NCI-H2081 treated with DMSO at 0.1 percent for 48 hours (cell line): Measurements from ENCODE around the gene HES6.
A peak's percentile ranks its signal among the peaks of the same experiment; 100 is the strongest.

Source experiments
- DNase-seq: peaks from one replicate; lab custom pipeline; 2025; lab: John Stamatoyannopoulos, UW

HES6 gene

DNA sequence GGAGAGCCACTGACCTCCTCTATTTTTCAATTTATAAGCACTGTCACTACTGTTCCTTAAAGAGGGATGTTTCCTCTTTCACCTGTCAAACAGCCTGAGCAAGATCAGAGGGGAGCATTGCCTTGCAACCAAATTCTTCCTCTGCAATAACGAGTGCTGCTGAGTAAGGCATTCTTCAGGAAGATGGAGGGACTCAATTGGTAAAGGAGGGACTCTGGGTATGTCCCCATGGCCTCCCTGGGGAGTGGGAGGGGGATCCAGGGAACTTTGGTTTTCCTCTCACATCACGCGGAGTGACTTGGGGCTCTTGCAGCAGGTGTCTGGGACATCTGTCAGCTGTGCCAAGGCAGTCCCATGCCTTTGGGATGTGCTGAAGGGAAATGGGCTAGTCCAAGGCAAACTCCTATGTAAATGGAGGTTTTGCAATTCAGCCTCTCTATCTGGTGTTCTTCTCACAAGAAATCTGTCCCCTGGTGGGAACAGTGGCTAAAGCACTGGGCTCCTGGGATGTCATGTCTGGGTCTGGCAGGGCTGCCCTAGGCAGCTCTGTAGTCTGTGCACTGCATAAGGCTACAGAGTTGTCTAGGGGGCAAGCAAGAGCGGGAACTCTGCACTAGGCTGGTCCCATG is 14.4 kb upstream of the HES6 start:
- DNase-seq = no peak

DNA sequence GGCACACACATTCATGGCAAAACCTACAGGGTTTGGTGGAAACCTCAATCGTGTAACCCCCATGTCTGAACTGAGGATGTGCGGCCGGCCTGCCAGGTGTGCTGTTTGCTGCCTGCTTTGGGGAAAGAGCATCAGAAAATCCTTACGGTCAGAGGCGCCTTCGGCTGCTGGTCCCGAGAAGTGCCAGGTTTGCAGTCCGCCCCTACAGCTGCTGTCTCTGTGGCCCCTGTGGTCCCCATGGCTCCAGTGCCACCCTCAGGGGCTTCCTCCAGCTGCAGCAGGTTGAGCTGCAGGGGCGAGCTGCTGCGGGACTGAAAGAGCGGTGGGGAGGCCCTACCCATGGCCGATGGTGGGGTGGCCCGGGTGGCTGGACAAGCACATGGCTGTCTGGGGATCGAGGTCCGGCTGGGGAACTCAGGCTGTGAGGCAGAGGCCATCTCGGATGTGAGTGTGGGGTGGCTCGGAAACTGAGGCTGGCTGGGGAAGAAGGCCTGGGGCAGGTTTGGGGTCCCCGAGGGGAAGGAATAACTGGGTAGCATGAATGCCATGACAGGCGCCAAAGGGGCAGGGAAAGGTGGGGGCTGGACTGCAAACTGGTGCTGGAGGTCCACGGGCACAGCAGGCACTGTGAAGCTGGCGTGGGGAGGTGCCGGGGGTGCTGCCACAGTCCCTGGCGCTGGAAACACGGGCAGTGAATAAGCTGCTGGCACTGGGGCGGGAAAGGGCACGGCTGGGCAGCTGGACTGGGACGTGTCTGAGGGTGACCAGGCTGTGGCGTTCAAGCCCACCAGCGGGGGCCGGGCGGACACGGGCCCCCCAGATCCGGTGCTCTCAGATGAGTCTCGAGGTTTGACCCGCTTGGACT is 13.2 kb upstream of the HES6 start:
- no peak for DNase-seq

DNA sequence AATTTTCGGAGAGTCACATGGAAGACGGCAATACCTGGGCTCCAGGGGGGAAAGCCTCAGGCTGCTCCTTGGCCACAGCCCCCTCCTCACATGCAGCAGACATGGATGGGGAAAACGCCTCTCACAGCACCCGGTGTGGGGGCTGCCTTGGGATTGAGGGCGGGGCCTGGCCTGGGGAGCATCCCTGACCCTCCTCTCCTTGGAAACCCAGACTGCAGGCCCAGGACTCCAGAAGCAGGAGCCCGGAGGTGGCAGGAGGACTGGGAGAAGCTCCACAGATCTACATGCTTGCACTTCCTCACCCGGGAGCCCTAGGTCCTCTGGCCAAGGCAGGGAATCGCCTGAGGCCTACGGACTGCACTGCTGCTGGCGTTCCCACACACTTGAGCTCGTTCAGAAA is 12.1 kb upstream of the HES6 start:
- DNase-seq = no peak

DNA sequence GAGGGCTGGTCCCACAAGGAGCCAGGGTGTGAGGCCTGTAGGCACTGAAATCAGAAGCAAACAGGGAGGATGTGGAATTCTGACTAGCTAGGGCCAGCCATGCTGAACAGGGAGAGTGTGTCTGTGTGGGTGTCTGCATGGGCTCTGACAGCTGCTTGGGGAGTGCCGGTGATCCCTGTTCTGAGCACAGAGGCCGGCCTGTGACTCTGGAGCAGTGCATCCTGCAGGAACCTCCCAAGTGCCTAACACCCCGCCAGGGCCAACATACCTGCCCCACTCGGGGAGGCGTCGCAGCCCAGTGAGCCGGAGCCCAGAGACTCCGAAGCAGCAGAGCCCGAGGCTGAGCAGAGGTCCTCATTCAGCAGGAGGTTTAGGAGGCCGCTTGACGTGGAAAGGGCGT is 11.5 kb upstream of the HES6 start:
- no peak for DNase-seq

DNA sequence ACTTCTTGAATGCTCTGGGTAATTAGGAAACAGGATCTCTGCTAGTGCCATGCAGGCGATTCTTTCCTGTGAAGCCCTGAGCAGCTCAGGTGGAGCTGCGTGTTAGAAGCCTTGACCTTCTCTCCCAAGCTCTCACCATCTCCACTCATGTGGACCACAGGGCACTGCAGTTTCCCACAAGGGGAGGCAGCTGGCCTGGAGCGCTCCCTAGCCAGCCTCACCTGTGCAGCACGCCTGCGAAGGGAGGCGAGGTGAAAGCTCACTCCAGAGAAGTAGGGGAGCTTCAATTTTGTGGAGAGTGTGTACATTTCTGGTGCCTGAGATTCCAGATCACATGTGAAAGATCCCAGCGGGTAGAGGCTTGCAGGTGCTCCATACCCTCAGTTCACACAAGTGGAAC is 11.1 kb upstream of the HES6 start:
- no peak for DNase-seq

DNA sequence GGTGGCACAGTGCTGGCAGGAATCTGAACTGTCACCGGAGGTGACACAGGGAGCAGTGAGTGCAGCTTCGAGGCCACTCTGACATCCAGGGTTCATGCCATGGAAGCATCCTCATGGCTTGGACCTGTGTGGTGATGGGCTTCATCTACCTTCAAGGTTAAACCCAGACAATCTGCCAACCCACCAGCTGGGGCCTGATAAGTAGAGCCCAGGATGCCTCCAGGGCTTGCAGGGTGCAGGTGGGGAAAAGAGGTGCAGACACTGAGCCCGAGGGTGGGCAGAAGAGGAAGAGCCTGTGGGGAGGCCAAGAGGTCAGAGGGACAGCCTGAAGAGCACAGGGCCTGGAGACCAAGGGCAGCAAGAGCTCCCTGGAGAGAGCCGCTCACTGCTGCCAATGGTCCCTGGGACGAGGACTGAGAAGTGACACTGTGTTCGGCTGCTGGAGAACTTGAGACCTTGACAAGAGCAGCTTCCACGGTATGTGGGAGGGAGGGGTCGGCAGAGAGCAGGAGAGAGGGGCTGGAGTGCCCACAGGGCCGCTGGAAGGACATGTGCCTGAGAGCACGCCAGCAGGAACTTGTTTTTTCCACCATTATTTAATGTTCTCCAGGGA is 8.1 kb upstream of the HES6 start:
- DNase-seq = no peak

DNA sequence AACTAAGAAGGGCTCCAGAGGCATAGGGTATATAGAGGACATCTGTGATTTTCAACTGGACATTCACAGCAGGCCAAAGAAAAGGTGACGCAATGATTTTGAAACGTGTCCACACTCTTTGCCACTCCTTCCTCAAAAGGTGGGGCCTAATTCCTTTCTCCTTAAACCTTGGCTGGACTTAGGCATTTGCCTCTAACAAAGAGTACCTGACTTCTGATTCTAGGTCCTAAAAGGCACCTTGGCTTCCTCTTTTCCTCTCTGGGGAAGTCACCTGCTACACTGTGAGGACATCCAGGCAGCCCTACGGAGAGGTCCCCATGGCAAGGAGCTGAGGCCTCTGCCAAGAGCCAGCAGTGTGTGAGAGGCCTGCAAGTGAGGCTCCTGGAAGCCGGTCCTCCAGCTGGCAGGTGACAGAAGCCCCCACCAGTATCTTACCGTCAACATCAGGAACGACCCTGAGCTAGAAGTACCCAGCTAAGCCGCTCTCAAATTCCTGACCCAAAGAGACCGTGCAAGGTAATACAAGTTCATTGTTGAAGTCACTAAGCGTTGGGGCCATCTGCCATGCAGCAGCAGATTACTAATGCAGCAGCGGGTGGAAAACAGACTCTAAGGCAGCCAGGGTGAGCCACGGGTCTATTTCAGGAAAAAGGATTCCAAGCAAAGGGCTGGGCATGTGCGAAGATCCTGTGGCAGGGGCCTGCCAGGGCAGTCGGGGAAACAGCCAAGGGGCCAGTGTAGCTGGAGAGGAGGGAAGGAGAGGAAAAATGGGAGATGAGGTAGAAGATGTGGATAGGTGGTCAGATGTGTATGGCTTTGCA is 7.4 kb upstream of the HES6 start:
- no peak for DNase-seq

DNA sequence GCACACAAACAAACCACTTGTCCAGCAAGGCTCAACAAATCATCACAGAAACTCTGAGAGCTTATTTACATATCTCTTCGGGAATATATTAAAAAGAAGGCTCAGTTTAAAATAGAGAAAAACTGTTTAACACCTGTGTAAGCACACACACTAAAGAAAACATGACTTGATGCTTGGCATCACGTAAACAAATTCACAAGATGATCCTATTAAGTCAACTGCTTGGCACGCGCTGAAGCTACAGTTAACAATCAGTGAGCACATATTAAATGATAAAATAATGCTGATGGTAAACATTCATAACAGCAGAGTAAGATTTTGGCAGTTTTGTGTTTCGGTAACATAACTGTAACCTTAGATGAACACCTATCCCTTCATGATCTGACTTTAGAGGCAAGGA is 4.3 kb upstream of the HES6 start:
- DNase-seq = no peak

DNA sequence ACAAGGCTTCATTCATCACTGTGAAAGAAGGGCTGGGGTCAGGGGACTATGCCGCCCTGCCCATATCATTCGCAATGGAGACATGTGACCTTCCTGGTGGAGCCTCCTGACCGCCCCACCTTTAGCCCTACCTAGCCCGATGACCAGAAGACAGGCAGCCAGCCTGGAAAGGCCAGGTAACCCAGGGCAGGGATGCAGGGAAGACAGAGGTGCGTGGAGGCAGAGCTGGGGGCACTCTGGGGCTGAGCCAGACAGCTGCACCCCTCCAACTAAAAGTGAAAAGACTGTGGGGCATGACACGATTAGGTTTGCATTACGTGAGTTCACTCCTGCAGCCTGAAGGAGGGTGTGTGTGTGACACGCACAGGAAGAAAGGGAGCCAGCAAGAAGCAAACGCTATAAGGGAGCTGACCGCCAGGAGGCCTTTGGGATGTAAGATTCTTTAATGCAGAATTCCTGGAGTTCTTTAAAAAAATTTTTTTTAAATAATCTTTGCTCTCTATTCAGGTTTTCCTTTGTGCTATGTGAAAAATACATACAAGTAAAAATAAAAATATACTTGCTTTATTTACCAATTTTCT is 3.7 kb upstream of the HES6 start:
- DNase-seq = no peak

DNA sequence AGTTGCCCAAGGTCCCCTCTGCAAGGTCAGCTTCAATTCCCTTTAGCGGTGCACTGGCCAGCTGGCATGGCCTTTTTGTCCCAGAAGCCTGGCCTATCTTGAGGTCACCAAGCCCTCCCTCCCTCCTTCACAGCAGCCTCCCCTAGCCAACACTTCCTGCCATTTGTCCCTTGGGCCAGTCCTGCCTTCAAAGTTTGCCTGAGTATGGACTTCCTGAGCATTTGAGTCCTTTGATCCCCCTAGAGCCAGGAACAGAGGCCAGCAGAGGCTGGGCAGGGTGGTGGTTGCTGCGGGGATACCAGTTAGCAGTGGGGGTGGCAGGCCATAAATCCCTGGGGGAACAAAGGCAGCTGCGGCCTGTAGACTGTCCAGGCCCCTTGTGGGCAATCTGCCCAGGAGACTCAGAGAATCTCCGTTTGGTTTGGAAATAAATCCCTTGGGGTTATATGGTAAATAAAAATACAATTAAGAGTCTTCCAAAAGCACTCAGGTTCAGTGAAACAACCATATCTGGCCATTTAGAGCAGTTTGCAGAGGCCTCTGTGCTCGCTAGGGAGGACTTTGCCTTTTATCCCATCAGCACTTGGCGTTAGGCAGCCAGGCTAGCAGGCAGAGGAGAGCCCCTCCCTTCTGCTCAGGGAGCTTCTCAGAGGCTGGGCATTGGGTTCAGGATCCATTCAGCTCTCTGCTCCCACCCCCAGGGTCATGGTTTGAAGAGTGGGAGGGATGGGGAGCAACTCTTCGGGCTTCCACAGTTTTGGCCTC is 3.1 kb upstream of the HES6 start:
- DNase-seq = peak; percentile 46

DNA sequence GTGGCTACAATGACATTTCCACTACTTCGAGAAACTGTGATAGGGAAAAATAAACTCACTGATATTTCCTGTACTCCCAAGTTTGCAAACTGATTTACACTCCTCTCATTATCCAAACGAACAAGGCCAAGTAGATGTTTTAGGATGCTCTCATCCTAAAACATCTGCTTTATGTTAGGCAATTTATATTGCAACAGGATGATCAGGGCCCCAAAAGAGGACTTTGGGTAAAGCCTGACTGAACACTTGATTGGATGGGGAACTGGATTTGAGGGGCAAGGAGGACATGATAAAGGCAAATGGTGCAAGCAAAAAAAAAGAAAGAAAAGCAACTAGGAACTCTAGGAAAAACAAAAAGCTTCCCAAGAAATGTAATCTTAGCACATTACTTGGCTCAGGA is 2.1 kb upstream of the HES6 start:
- DNase-seq = no peak

DNA sequence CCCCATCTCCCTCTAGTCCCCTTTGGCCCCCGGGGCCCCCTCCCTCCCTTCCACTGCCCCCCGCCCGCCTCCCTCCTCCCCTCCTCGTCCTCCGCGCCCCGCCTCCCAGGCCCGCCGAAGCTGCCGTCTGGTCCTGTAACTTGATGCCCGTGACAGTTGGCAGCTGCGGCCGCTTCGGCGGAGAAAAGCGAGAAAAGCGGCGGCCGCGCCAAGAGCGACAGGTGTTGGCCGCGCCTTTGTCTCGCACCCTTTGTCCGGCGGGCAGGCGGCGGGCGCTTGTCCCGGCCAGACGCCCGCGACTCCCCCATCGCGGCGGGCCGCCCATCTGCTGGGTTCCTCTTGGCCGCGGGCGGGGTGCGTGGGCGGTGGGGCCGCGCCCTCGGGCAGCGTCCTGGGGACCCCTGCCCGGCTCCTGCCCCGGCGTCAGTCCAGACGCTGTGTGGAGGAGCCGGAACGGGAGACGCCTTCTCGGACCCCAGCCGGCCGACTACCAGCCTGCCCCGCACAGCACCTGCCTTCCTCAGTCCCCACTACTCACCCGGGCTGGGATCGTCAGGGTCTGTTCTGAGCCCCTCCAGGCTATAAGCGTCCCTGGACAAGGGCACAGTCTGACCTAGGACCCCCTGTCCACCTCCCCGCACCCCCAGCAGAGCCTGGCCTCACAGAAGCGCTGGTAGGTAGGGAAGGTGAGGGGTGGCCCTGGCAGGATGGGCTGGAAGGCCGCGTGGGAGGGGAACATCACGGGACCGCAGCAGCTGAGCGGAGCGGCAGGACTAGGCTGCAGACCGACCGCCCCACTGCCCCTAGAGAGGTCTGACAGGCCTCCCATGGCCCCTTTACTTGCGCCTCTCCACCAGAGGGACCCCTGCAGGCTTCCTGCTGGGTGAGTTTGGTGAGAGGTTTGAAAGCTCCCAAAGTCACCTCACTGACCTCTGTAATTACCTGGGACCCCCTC is 1.2 kb upstream of the HES6 start:
- peak; percentile 24 for DNase-seq

DNA sequence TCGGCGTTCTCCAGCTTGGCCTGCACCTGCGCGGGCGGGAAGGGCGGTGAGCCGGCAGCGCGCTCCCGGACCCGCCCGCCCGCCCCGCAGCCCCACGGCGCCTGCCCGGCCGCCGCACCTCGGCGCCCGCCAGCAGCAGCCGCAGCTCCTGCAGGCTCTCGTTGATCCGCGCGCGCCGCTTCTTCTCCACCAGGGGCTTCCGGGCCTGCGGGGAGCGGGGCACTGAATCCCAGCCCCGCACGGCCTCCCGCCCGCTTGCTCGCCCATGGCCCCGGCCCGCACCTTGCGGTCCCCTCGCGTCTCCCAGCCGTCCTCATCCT is 335 bp downstream of the HES6 start:
- DNase-seq = no peak

DNA sequence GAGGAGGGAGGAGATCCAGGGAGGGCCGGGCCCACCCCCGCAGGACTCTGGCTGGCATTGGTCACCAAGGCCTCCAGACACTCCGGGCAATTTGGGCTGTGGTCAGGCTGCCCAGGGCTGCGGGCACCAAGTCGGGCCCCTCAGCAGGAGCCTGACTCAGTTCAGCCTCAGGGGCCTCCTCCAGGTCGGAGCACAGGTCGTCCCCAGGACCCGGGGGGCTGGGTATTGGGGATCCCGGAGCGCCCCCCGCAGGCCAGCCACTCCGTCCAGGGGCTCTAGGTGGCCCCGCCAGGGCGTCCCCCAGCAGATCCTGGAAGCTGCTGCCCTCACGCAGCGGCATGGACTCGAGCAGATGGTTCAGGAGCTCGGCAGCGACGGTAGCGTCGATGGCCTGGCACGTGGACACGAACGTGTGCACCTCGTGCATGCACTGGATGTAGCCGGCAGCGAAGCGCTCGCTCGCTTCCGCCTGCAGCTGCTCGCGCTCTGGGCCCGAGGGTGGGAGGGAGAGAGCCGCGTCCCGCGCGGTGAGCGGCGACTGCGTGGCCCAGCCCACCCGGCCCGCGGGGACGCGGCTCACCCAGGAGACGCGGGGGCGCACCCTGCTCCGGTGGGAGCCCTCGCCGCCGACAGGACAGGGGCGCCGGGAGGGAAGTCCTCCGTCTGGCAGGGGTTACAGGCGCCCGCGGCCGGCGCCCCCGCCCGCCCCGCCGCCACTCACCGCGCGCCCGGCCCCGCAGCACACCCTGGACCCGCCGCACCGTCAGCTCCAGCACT is 884 bp downstream of the HES6 start:
- no peak for DNase-seq

DNA sequence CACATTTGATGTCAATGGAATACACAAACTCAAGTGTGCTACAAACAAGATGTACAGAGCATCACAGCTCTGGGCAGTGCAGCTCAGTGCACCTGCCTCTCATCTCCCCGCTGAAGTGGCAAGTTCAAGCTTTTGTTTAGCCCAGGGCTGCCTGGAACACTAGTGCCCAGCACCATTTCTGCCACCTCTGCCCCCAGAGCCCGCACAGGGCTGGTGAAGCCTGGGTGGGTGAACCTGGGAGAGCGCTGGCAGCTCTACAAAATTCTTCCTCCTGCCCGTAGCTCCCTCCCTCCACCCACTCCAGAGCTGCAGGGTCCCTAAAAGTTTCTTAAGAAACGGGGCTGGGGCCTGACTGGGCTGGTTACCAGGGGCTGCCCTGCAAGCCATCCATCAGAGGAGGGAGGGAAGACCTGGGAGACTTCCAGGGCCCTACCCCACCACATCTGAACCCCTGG is 1.5 kb downstream of the HES6 start:
- no peak for DNase-seq

DNA sequence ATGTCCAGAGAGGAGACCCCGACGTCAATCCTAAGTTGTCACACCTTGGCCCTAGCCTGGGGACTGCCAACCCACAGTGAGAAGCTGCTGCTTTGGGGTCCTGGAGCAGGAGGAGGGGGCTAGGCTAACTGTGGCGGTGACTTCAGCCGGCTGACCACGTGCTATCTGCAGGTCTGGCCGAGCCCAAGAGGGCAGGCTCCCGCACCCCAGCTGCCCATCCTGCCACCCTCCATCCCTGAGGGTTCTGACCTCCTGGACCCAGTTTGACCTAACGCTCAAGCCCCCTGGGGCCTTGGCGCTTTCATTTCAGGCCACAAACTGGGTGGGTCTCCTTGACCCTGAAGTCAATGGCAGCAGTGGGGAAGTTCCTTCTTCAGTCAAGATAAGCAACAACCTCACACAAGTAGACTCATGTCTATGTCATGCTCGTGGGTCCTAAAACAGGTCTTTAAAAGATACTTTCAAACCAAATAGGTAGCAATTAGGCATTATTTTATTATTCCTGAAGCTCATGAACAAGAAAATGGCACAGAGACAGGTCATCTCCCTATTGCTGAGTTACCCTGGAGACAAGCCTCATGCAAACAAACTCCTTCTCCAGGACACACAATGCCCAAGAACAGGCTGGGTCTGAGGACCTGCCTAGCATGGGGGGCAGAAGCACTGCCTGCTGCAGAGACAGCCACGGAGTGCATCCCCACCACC is 2.3 kb downstream of the HES6 start:
- no peak for DNase-seq

DNA sequence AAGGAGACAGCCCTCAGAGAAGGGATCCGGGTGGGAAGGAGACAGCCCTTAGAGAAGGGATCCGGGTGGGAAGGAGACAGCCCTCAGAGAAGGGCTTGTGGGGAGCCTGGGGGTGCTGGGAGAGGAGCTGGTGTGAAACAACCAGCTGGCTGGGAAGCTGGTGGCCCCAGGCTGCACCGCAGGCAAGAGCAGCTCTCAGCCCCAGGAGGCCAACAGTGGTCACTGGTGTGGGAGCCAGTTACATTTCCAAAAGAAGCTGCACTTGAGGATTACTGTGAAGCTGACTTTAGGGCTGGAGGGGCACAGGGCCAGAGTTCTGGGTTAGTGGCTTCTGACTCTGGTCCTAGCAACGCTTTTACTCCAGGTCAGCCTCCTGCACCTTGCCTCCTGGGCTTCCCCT is 3.3 kb downstream of the HES6 start:
- DNase-seq = no peak

DNA sequence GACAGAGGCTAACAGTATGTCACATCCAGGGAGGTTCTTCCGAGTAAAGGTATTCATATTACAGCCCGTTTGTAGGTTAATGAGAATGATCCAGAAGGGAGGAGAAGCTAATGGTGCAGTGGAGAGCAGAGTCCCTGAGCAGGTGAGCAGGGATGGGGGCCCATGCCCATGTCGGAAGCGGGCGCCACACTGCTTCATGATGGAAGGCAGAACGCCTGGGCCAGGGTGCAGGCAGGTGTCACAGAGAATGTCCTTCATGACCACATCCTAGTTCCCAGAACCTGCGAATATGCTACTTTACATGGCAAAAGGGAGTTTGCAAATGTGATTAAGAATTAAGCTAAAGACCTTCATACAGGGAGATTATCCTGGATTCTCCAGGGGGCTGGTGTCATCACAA is 4.0 kb downstream of the HES6 start:
- no peak for DNase-seq

DNA sequence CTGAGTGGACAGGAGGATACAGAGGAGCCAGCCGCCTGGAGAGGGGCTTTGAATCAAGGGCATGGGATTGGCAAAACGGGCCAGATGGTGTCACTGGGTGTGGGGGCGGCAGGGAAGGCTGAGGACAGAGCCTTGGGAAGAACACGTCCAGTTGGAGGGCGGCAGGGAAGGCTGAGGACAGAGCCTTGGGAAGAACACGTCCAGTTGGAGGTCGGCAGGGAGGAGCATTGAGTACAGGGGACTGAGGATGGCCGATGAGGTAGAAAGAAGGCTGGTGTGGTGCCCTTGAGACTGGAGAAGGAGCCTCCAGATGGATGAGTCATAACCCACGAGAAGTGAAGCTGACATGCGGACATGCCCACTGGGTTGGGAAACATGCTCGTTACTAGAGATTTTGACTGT is 4.5 kb downstream of the HES6 start:
- no peak for DNase-seq
